NCI-H1694 (cell line): ENCODE results near the gene TNIK.

Experiments used
- DNase-seq: peaks from one replicate; lab custom pipeline; 2025; lab: John Stamatoyannopoulos, UW

Gene TNIK

DNA sequence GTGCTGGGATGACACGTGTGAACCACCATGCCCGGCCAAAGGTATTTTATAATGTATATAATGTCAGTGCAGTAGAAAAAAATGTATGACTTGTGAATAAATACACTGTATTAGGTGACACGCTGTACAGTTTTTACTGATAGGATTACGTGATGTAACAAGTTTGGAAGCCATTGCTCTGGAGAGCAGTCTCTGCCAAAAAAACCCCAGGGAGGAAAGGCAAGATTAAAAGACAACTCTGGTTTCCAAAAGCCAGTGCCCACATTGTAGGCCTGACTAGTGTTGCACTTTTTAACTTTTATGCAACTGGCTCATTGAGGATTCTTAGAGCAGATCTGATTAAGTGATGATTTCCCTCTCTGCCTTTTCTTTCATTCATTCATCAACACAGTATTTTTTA, 371.7 kb downstream of the TNIK start:
- DNase-seq: no peak

DNA sequence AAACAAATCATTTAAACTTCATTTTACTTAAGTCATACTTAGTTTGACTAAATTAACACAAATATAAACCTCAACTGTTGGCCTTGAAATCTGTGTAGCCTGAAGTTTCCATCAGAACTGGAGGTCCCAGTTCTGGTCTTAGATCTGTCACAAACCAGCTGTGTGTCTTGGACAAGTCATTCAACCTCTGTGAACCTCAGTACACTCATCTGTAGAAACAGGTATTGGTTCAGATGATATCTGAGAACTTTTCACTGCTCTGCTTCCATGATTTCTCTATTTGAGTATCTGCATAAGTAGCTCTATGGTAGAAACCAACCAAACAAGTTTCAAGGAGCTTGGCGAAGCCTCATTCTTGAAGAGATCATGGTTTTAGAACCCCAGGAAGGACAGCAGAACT, 373.3 kb downstream of the TNIK start:
- DNase-seq: no peak

DNA sequence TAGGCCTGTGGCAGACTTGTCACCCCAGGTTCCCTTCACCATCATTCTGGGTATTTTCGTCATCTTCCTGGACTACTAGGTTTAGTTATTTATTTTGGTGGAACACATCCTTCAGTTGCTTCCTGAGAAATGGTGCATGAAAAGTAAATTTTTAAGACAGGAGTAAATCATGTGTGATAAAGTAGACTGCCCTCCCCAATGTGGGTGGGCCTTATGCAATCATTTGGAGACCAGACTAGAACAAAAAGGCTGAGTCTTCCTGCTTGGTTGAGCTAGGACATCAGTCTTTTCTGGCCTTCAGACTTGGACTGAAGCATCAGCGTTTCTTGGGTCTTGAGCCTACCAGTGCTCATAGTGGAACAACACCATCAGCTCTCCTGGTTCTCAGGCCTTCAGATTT, 382.9 kb downstream of the TNIK start:
- DNase-seq: no peak

DNA sequence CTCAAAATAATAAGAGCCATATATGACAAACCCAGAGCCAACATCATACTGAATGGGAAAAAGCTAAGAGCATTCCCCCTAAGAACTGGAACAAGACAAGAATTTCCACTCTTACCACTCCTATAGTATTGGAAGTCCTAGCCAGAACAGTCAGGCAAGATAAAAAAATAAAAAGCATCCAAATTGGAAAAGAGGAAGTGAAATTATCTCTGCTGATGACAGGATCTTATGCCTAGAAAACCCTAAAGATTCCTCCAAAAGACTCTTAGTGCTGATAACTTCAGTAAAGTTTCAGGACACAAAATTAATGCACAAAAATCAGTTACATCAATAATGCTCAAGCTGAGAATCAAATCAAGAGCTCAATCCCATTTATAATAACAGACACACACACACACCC, 387.8 kb downstream of the TNIK start:
- no peak for DNase-seq

DNA sequence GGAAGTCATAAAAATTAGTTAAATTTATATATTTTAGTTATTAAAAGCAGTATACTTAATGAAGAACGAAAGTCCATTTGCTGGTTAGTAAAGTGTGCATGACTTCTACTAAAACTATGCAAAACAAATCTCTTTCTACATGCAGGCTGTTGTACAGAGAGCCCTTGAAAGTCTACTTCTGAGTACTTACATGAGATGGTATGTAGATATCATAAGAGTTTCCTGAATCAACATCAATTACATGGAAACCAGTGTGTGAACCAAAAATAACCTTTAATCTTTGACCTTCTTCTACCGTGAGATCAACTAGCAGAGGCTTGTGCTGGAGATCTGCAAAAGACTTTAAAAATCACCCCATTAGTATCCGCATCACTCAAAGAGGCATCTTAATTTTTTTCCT, 391.5 kb downstream of the TNIK start:
- no peak for DNase-seq

DNA sequence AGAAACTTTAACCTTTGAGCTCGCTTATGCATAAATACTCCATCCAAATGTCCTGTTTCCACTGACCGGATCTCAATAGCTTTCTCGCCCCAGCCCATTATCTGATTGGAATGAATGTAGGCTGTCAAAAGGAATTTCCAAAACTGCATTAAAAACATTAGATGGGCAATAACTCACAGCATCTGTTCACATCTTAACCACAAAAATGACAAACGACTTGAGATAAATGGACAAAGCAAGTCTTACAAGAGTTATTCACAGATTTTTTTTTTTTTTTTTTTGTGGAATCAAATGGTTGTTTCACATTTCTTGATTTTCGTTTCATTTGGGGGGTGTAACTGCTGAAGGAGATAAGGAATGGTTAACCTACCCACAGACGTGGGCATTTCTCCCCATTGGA, 394.0 kb downstream of the TNIK start:
- no peak for DNase-seq

DNA sequence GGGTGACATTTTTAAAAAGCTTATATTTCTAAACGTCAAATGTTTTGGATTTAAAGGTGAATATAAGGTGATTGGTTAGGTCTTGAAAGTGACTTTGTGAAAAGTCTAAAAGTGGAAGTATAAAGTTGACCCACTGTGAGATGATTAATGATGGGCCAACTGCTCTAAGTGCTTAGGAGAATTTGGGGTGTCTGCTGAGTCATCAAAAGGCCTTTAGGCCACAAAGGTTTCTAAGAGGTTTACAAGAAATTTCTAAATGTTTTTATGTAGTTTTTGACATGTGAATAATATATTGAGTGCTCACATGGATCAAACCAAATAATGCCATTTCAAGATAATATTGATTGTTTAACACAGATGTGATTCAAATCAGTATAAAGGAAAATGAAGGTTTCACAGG, 394.5 kb downstream of the TNIK start:
- no peak for DNase-seq

DNA sequence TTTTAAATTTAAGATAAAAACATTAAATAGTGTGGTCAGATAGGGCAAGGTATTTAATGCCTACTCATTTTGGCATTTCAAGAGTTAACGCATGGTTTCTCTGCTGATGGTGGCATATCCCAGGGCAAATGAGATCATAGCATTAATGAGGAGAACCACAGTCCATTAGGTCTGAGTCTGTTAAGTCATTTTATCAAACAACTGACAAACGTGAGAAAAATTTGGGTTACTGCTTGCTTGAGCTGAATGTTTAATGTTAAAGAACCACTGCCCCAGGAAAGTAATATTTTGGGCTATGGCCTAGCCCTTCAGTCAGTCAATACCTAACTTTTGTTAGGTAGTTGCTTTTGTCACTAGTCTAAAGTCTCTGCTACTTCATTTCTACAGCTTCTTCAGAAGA, 395.7 kb downstream of the TNIK start:
- DNase-seq: no peak

DNA sequence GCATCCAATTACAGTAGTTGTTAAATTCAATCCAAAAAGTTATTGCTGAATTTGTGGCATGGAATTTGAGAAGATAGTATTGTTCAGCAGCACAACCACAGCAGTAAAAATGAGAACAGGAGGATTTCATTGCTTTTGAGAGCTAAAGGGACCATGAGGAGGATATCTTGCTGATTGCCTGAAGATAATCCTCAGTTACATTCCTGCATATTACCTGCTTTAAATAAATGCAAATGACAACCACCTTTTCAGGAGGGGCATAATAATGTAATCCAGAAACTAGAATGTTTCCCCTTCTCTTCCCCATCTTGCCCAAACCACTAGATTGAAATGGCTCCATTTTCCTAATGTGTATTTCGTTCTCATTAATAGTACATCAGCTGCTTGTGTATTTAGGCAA, 398.5 kb downstream of the TNIK start:
- no peak for DNase-seq

DNA sequence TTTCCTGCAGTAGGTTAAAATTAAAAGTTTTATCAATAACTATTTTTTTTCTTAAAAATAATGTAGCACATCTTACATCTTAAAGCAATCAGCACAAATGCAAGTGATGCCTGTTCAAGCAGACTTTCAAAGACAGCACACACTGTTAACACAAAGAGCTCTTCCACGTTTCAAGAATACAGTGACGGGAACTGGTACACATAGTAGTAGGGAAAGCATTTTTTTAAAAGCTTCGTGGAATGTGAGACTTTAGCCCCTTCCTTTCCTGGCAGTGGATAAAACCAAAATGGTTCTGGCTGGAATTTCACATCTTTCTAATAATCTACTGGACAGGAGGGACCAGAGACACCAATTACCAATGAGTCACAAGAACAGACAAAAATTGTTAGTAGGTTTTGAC, 400.2 kb downstream of the TNIK start:
- DNase-seq: no peak

DNA sequence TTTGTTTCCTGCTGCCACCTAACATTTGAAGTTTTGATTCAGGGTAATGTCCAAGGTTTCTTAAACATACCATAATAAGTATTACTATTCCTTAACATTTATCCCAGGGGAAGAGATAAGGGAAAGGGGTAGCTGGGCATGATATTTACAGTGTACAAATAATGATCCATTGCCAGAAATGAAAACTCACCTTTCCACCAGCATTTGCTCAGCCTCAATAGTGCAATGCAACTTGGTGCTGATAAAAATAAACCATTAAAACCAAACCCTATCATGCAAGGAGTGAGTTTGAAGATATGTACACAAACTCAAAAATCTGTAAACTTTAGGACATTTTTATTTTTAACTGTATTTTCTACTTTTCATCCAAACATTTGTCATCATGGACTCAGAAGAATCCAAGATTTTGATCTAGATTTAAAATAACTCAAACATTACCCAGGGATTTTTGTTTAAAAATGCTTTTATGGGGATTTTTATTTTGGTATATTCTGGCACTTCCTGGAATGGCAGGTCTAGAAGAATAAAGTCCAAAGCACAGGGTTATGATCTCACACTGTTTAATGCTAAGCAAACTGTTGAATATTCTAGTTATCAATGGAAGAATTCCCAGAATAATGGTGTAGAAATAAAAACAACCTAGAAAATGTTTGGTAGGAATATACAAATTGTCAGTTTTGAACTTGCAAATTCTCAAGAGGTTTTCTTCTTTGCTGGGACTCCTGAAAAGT, 401.2 kb downstream of the TNIK start:
- DNase-seq: no peak

DNA sequence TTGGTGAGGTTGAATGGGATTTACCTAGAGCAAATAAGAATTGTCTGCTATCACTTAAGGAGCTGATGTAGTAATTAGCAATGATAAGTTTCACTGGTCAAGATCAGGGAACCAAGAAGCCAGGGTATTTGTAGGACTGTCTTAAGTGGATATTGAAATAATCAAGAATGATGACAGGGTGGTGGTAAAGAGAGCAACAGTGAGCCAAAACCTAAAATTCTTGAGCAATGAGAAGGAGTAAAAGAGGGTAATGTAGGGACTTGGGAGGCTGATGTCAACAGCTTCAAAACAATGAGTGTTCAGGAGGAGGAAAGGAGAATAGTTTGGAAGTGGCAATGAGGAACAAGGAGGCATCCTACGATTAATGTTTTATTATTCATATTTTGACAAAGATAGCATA, 402.1 kb downstream of the TNIK start:
- DNase-seq: no peak

DNA sequence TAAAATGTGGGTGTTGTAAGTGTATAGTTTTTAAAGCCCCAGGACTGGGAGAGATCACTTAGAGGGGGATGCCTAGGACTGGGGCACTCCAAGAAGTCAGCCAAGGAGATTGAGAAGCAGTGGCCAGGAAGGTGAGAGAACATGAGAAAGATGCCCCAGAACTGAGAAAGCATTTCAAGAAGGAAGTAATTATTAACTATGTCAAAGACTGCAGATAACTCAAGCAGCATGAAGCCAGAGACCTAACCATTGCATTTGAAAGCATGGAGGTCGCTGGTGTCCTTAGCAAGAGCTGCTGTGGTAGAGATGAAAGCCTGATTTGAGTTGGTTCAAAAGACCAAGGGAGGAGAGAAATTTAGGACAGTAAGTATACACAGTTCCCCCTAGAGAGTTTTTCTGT, 403.1 kb downstream of the TNIK start:
- DNase-seq: no peak

DNA sequence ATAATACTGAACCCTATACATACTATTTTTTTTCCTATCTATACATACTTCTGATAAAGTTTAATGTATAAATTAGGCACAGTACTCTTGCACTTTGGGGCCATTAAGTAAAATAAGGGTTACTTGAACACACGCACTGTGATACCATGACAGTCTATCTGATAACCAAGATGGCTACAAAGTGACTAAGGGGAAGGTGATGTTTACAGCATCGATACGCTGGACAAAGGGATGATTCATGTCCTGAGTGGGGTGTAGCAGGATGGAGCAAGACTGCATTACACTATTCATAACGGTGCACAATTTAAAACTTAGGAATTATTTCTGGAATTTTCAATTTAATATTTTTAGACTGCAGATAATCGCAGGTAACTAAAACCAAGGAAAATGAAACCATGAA, 403.7 kb downstream of the TNIK start:
- DNase-seq: no peak

DNA sequence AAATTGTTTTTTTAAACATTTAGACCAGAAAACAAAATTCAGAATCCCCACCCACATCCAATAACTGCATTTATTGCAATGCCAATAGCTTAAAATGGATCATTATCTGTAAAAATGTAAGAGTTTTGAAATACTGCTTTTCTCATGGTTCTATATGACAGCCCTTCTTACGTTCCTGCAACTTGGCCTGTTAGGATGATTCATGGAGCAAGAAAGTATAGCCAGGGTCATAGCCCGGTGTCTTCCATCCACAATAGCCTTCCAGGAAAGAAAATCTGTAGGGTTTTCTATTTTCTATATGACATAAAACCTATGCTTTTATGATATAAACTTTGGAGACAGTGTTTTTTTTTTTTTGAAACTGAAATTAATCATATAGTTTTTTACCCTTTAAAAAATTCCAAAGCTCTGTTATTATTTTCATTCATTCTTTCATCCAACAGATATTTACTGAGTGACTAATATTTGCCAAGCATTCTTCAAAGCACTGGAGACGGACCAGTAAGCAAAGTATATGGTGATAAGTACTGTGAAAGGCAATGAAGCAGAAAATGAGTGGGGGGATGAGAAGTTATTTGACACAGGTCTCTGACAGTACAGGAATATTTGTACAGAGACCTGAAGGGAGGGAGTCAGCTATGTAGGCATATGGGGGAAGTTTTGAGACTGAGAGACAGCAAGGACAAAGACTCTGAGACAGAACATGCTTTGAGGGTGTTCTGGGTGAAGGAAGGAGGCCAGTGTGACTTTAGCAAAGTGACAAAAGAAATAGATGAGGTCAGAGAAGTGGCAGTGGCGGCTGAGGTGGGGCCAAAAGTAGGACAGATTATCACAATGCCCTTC, 404.6 kb downstream of the TNIK start:
- DNase-seq: no peak

DNA sequence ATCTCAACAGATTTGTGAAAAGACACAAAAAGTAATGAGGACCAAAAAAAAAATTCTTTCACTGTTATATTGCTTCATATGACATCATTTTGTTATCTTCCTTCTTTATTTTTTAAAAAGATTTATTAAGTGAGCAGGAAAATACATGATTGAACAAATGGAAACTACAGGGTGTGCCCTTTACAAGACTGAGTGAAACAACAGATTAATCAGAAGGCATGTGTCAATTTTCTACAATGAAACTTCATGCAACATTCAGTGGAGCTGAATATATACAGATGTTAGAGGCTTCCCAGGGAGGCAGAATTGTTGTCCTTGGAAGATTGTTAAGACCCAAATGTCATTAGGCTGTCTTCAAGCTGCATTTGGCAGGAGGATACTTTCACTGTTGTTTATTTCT, 405.3 kb downstream of the TNIK start:
- DNase-seq: no peak

DNA sequence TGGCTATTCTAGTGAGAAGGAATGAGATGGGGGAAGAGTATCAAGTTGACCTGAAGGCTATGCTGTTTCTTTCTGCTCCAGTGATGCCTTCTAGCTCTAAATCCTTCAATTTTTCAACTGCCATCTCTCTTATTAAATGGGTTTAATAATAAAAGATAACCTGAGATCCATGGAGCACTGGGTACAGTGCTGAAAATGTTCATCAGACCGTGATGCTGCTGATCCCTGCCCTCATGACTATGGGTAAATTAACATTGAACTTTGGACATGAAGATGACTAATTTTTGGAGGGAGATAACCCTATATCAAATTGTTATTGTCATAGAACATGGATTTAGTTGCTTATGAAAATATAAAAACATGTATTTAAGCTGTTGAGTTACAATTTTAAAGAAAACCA, 406.0 kb downstream of the TNIK start:
- DNase-seq: no peak

DNA sequence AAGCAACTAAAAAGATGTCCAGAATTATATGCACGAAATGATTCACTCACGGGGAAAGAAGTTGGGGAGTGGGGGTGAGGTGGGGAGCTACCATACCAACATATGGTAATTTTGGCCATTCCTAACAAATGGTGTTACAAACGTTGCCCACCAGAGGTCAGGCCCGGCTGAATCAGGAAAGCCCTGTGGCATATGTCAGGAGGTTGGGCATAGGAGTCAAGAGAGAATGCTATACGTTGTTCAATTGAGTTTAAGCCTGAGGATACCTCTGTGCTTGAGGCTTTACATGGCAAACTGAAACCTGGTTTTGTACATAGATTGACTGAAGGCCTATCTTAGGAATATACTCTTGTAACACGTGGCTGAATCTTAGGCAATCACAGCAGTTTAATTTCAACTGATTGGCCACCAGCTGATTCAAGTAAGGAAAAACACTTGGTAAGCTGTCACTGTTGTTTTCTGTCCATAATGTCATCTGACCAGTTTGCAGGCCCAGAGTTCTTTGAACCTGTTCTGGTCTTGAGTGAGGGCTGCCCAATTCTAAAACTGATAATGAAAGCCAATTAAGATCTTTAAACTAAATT, 410.3 kb downstream of the TNIK start:
- DNase-seq: peak; percentile 37

DNA sequence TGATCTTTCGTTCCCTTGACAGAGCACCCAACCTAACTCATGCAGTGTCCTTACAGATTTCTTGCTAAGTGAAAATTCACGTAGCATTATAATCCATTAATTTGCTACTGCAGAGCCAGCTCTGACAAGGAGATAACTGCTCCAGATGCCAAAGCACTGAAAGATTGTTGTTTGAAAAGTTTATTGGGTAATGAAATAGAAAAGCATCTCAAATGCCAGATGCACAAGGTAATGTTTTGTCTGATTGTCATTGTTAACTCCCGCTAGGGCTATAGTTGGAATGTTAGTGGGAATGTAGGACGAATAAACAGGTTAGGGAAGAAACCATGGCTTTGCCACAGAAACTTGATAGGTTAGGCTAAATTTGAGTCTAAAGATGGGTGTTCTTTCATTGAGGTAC, 413.4 kb downstream of the TNIK start:
- no peak for DNase-seq

DNA sequence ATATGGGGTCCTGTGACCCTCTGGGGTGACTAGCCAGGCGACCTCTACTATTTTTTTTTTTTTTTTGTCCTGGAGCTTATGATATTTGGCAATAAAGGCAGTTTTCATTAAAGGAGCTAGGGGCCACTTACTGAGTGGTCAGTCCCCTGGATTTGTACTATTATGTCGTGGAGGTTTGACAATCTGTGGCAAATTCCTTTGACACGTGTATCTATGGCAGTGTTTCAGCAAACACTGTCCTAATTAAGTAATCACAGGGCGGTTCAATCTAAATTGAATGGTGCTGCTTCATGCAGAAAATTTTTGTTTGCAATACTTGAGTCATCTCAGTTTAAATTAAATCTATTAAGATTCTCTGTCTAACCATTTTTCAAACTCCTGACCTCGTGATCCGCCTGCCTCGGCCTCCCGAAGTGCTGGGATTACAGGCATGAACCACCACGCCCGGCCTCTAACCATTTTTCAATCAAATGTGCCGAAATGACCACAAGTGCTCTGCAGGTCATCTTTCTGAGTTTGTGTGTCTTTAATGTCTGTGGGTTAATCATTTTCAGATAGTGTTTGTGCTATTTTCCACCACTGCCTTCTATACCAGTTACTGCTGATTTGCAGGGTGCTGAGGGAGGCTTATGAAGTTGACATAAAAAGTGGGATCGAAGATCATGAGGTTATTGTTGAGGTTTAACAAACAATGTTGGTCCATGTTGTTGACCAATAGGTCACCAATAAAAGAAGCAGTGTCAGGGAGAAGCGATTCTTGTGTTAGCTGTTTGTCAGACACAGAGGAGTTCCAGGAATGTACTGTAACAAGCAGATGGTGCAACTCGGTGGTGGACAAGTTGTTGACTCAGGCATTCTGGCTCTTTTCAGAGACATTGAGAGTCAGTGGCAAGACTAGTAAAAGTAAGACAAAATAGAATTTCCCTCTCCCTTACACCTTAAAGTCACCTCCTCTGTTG, 415.1 kb downstream of the TNIK start:
- no peak for DNase-seq

DNA sequence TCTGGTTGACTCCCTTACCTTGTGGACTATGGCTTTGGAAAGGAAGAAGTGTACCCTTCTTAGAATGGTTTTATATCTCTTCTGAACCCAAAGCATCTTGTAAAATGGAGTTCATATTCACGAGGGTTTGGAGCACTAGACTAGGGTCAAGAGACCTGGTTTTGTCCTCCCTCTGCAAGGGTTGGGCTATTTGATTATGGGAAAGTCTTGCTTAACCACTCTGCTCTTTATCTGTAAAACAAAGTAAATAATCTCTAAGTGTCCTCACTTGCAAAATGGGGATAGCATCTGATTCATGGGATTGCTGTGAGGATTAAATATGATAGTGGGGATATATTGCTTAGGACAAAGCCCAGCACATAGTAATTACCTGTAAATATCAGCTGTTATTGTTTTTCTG, 415.8 kb downstream of the TNIK start:
- no peak for DNase-seq

DNA sequence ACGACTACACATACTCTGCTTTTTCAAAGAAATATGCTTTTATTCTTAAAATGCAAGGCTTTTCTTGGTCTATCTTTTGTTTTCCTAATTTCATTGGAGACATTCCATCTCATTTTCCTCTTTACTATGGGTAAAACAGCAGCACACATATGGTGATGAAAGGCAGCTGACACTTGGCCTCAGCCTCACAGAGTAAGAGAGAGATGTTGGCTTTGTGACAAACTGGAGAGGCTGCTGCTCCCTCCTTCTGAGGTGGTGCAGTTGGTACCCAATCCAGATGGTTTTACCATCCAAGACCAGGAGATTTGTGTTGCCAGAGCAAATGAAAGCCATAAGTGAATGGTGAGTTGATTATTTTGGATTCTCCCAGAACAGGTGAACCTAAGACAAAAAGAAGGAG, 420.5 kb downstream of the TNIK start:
- DNase-seq: no peak
